GM12873 (cell line): ENCODE results near the gene PPP1R9A.

ENCODE experiments used
- TF ChIP-seq, protein P1 (sequence below): IDR thresholded peaks from 2 replicates; pipeline ENCODE4 v1.5.1; 2012; ENCODE audit warnings: low read depth, mild to moderate bottlenecking, moderate library complexity, low read length, control low read depth; ENCODE audit not compliant: insufficient read depth; ENCODE audit errors: missing control alignments

PPP1R9A gene

DNA sequence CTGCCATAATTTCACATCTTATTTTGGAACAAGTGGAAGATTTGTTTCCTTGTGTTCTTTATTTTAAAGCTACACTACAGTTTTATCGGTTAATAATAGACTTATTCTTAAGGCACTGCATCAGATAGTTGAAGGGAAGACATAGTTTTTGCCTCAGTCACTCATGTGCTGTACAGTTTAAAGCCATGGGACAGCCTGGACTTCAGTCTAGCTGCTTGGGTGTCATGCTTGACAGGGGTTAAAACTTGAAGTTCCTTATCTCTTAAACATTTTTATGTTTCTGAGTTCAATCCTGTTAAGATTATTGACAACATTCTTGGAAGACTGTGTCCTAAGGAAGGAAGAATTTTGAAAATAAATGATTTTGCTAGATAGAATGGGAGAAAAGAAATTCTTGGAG, 49.7 kb downstream of the PPP1R9A start:
- TF ChIP-seq, protein P1, sequence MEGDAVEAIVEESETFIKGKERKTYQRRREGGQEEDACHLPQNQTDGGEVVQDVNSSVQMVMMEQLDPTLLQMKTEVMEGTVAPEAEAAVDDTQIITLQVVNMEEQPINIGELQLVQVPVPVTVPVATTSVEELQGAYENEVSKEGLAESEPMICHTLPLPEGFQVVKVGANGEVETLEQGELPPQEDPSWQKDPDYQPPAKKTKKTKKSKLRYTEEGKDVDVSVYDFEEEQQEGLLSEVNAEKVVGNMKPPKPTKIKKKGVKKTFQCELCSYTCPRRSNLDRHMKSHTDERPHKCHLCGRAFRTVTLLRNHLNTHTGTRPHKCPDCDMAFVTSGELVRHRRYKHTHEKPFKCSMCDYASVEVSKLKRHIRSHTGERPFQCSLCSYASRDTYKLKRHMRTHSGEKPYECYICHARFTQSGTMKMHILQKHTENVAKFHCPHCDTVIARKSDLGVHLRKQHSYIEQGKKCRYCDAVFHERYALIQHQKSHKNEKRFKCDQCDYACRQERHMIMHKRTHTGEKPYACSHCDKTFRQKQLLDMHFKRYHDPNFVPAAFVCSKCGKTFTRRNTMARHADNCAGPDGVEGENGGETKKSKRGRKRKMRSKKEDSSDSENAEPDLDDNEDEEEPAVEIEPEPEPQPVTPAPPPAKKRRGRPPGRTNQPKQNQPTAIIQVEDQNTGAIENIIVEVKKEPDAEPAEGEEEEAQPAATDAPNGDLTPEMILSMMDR: no peak

DNA sequence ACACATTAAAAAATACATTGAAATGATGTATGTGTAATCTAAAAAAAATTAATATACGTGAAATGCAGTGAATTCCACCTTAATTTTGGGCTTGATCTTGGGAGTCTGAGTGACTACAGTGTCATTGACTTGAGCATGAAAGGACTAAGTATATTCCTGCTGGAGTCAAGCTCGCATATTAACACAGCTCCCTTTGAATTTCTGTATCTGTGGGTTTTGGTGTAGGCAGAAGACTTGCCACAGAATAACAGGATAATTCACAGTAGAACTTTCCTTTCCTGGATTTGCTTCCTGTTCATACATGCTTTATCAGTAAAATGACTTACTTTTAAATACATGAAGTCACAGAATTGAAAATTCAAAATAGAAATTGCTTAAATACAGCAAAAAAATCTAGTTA, 55.3 kb downstream of the PPP1R9A start:
- TF ChIP-seq, protein P1: no peak

DNA sequence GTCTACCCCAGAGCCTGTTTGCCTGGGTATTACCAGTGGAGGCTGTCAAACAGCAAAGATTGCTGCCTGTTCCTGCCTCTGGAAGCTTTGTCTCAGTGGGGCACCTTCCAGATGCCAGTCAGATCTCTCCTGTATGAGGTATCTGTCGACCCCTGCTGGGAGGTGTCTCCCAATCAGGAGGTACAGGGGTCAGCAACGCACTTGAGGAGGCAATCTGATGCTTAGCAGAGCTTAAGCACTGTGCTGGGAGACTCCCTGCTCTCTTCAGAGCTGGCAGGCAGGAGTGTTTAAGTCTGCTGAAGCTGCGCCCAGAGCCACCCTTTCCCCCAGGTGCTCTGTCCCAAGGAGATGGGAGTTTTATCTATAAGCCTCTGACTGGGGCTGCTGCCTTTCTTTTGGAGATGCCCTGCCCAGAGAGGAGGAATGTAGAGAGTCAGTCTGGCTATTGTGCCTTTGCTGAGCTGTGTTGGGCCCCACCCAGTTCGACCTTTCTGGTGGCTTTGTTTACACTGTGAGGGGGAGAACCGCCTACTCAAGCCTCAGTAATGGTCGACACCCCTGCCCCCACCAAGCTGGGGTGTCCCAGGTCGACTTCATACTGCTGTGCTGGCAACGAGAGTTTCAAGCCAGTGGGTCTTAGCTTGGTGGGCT, 62.2 kb downstream of the PPP1R9A start:
- TF ChIP-seq, protein P1: no peak

DNA sequence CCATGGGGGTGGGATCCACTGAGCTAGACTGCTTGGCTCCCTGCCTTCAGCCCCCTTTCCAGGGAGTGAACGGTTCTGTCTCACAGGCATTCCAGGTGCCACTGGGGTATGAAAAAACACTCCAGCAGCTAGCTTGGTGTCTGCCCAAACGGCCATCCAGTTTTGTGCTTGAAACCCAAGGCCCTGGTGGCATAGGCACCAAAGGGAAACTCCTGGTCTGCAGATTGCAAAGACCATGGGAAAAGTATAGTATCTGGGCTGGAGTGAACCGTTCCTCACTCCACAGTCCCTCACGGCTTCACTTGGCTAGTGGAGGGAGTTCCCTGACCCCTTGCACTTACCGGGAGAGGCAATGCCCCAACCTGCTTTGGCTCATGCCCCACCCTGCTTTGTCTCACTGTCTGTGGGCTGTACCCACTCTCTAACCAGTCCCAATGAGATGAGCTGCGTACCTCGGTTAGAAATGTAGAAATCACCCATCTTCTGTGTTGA, 62.7 kb downstream of the PPP1R9A start:
- TF ChIP-seq, protein P1: no peak

DNA sequence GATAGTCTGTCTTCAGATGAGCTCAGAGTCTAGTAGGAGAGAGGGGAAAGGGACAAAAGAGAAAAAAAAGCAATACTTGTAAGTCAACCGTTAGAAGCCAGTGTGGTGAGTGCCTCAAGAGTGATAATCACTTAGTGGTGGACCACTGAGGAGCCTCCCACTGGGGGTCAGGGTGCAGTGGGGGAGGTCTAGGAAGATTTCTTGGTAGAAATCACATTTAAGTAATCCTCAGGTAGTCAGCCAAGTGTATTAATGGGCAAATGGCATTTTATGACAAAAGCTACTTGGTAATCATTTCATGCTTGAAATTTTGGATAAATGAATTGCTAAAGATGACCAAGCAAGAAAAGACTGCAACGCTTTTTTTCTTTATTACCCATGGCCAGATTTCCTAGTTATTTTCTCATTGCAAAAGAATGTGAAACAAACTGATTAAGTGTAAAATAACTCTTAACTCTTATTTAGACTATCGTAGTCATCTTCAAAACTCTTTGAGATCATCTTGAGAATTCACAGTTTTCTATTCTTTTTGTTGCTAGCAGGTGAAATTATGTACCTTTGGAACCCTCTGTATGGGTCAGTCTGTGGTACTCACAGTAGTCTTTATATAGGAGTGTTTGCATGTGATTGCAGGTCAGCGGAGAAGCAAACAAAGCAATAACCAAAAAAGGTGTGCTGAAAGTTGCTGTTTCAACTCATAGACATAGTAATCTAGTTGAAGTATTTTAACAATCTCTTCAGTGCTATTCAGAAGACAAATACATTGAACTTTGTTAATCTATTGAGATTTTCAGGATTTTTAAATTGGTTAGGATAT, 63.9 kb downstream of the PPP1R9A start:
- TF ChIP-seq, protein P1: no peak

DNA sequence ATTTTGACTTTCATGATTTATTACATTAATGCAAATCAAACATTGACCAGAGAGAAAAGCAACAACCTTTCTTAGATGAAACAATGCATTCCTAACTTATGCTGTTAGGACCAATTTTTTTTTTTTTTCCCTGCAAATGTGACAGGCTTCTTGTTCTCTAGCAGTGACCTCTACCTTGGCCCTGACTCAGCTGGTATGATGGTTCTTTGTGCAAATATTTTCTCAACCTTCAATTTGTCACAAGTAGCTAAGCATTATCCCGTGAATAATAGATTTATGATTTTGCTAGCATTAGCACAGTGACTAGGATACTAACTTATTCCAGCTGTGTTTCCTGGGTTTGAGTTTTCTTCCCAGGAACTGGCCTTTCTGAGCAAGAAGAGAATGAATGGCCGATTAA, 64.9 kb downstream of the PPP1R9A start:
- TF ChIP-seq, protein P1: no peak

DNA sequence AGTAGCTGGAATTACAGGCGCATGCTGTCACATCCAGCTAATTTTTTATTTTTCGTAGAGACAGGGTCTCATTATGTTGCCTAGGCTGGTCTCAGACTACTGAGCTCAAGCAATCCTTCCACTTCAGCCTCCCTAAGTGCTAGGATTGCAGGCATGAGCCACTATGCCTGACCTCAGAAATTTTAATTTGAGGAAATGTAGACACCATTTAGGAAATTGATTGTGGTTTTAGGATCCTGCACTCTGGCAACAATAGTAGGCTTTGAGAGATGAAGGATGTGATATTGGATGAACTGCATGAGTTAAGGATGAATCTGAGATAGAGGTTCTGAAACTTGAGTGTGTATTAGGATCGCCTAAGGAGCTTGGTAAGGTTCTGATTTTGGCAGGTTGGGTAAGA, 66.5 kb downstream of the PPP1R9A start:
- TF ChIP-seq, protein P1: no peak
